Measurements from ENCODE around the gene FRMPD1. TPM values are rescaled to one million over a fixed set of nuclear protein-coding genes. Genes with fewer than 3 reads are reported as not detected.

FRMPD1 gene
- total RNA-seq, 1 experiment from 2014 or later: not detected

GRCh38 chr9:37639841-37640240 is 10.9 kb upstream of the FRMPD1 start:
- POLR2A ChIA-PET (ENCODE audit: unreplicated experiment): no interaction called here

GRCh38 chr9:37640246-37640645 is 10.5 kb upstream of the FRMPD1 start:
- H3K27ac ChIP-seq: no peak overlapping the region
- no peaks in the 10 kb centered on the region for H3K36me3 ChIP-seq (ENCODE audit: low read depth)
- H3K79me2 ChIP-seq (ENCODE audit: low read depth): no peaks in the 10 kb centered on the region
- DNase-seq: no peak
- no peaks in the 10 kb centered on the region for H3K9me3 ChIP-seq (ENCODE audit: insufficient read depth, low read depth)
- no TSS peak for BruUV-seq (replicated peaks)
- H3K27me3 ChIP-seq (ENCODE audit: insufficient read depth, low read depth): peaks cover 16% of the 10 kb centered on the region
- H3K4me1 ChIP-seq (replicated peaks; ENCODE audit: insufficient read depth): no peaks in the 10 kb centered on the region
- H2AFZ ChIP-seq: no peak overlapping the region
- intact Hi-C loops (cut with micrococcal nuclease; ENCODE audit: unreplicated experiment): no loop called here
- CTCF ChIA-PET: no interaction called here
- TF ChIP-seq EZH2 (IDR thresholded peaks at IDR 0.05; ENCODE audit: low read depth) (no peak), CTCF (conservative IDR thresholded peaks at IDR 0.05) (no peak)
- no peak overlapping the region for H3K4me3 ChIP-seq
- no peaks in the 10 kb centered on the region for H4K20me1 ChIP-seq (ENCODE audit: insufficient read depth)
- H3F3A ChIP-seq (ENCODE audit: insufficient read depth, low read depth): no peaks in the 10 kb centered on the region
- no peaks in the 10 kb centered on the region for H3K9me2 ChIP-seq (ENCODE audit: insufficient read depth)
- POLR2A ChIA-PET (ENCODE audit: unreplicated experiment): no interaction called here
- no peak overlapping the region for H3K4me2 ChIP-seq

More at GRCh38 chr9:37639841-37640240, 10.9 kb upstream of the FRMPD1 start:
- CTCF ChIA-PET: no interaction called here
- BruUV-seq (replicated peaks): no TSS peak
- Histone ChIP-seq H2AFZ (no peak overlapping the region), H3K4me3 (no peak overlapping the region), H3K27me3 (ENCODE audit: insufficient read depth, low read depth) (peaks cover 12% of the 10 kb centered on the region), H3K36me3 (ENCODE audit: low read depth) (no peaks in the 10 kb centered on the region), H3K9me3 (ENCODE audit: insufficient read depth, low read depth) (no peaks in the 10 kb centered on the region), H3K4me2 (no peak overlapping the region), H3F3A (ENCODE audit: insufficient read depth, low read depth) (no peaks in the 10 kb centered on the region), H3K4me1 (replicated peaks; ENCODE audit: insufficient read depth) (no peaks in the 10 kb centered on the region), H3K9me2 (ENCODE audit: insufficient read depth) (no peaks in the 10 kb centered on the region), H4K20me1 (ENCODE audit: insufficient read depth) (no peaks in the 10 kb centered on the region), H3K79me2 (ENCODE audit: low read depth) (no peaks in the 10 kb centered on the region), H3K27ac (no peak overlapping the region)
- intact Hi-C loops (cut with micrococcal nuclease; ENCODE audit: unreplicated experiment): no loop called here
- TF ChIP-seq CTCF (conservative IDR thresholded peaks at IDR 0.05) (no peak), EZH2 (IDR thresholded peaks at IDR 0.05; ENCODE audit: low read depth) (no peak)
- no peak for DNase-seq

GRCh38 chr9:37641331-37641730 is 9.4 kb upstream of the FRMPD1 start:
- Histone ChIP-seq H3K9me2 (ENCODE audit: insufficient read depth) (no peaks in the 10 kb centered on the region), H3K79me2 (ENCODE audit: low read depth) (no peaks in the 10 kb centered on the region), H3K27ac (no peak overlapping the region), H3K36me3 (ENCODE audit: low read depth) (no peaks in the 10 kb centered on the region), H2AFZ (no peak overlapping the region), H3K4me3 (no peak overlapping the region), H3K4me1 (replicated peaks; ENCODE audit: insufficient read depth) (no peaks in the 10 kb centered on the region), H4K20me1 (ENCODE audit: insufficient read depth) (no peaks in the 10 kb centered on the region), H3K27me3 (ENCODE audit: insufficient read depth, low read depth) (peaks cover 25% of the 10 kb centered on the region), H3K4me2 (no peak overlapping the region), H3F3A (ENCODE audit: insufficient read depth, low read depth) (no peaks in the 10 kb centered on the region), H3K9me3 (ENCODE audit: insufficient read depth, low read depth) (no peaks in the 10 kb centered on the region)
- POLR2A ChIA-PET (ENCODE audit: unreplicated experiment): no interaction called here
- BruUV-seq (replicated peaks): no TSS peak
- TF ChIP-seq CTCF (conservative IDR thresholded peaks at IDR 0.05) (no peak), EZH2 (IDR thresholded peaks at IDR 0.05; ENCODE audit: low read depth) (no peak)
- intact Hi-C loops (cut with micrococcal nuclease; ENCODE audit: unreplicated experiment): no loop called here
- CTCF ChIA-PET: no interaction called here
- DNase-seq: no peak
